GM12878 (cell line): ENCODE data around the gene CEACAM4. TPM values are rescaled to one million over a fixed set of nuclear protein-coding genes. Genes with fewer than 3 reads are reported as not detected.

ENCODE experiments used
- ATAC-seq: fragments of 200-7000 bp; cut with Tn5 transposase; 3 replicates; pipeline ENCODE4 v1.9.1; 2020; ENCODE audit warnings: mild to moderate bottlenecking, moderate library complexity
- BruUV-seq: library from RNA; stranded (reverse); fragments of 400-500 nt; replicated peaks from 2 replicates; lab custom pipeline; 2021; lab: Mats Ljungman, UMichigan
- CTCF ChIA-PET: fragments of 300-600 bp; sonication (Branson Sonifier 250); formaldehyde crosslinking; extraction: SDS; loops from one replicate; lab custom pipeline; 2021; ENCODE audit warnings: inconsistent platforms; lab: Yijun Ruan, JAX
- POLR2A ChIA-PET: fragments of 350-600 bp; formaldehyde crosslinking; extraction: SDS; loops from one replicate; lab custom pipeline; 2021; ENCODE audit warnings: inconsistent platforms; lab: Charles Lee
- RAD21 ChIA-PET: fragments of 300-600 bp; sonication (Branson Sonifier 250); formaldehyde crosslinking; loops from one replicate; lab custom pipeline; 2023; ENCODE audit warnings: antibody characterized with exemption; ENCODE audit not compliant: unreplicated experiment; lab: Charles Lee
- SMC1A ChIA-PET: fragments of 300-600 bp; sonication (Branson Sonifier 250); formaldehyde crosslinking; loops from one replicate; lab custom pipeline; 2023; ENCODE audit not compliant: unreplicated experiment, uncharacterized antibody; lab: Charles Lee
- DNase-seq: peaks from one replicate; pipeline ENCODE4 v3.0.0-alpha.2; 2011; ENCODE audit warnings: low read depth, low spot score
- FAIRE-seq: peaks from 3 replicates; lab custom pipeline; 2011; peaks lifted over from hg19 to GRCh38; lab: Jason Lieb, UNC
- H2AFZ ChIP-seq: 2 replicates; pipeline ENCODE4 v1.6.0; 2011; ENCODE audit warnings: low read depth, low read length, control low read depth; ENCODE audit not compliant: control insufficient read depth
- H3K27ac ChIP-seq: 2 replicates; pipeline ENCODE4 v1.5.1; 2011; ENCODE audit warnings: control low read depth; ENCODE audit not compliant: control insufficient read depth, insufficient read depth
- H3K27me3 ChIP-seq, 2 experiments: replicated peaks in 1 of 2; 2 replicates each; pipeline versions ENCODE4 v1.6.0 to v1.6.1; 2011; ENCODE audit warnings: low read length in 1 of 2; ENCODE audit not compliant: control insufficient read depth in 2 of 2, insufficient read depth in 2 of 2
- H3K36me3 ChIP-seq, 2 experiments: 2 replicates each; pipeline ENCODE4 v1.5.1; 2011; ENCODE audit warnings: low read length in 1 of 2; ENCODE audit not compliant: control insufficient read depth in 2 of 2, insufficient read depth in 2 of 2
- H3K4me1 ChIP-seq: 2 replicates; pipeline ENCODE4 v1.6.1; 2011; ENCODE audit warnings: mild to moderate bottlenecking, low read length, moderate library complexity, mixed read lengths; ENCODE audit not compliant: control insufficient read depth, insufficient read depth
- H3K4me2 ChIP-seq: 2 replicates; pipeline ENCODE4 v1.6.0; 2011; ENCODE audit warnings: control low read depth; ENCODE audit not compliant: control insufficient read depth, insufficient read depth
- H3K4me3 ChIP-seq: fragments of 200-600 bp; sonication (generic); 2 replicates; pipeline ENCODE4 v1.5.1; 2016
- H3K79me2 ChIP-seq: 2 replicates; pipeline ENCODE4 v1.6.0; 2011; ENCODE audit warnings: low read length; ENCODE audit not compliant: control insufficient read depth, insufficient read depth
- H3K9ac ChIP-seq: 2 replicates; pipeline ENCODE4 v1.8.0; 2011; ENCODE audit warnings: low read length, control low read depth, mixed read lengths; ENCODE audit not compliant: control insufficient read depth, insufficient read depth
- H3K9me3 ChIP-seq: replicated peaks from 3 replicates; pipeline ENCODE4 v1.5.1; 2011; ENCODE audit warnings: mild to moderate bottlenecking, low read length; ENCODE audit not compliant: control insufficient read depth, insufficient read depth
- H4K20me1 ChIP-seq: 2 replicates; pipeline ENCODE4 v1.6.0; 2011; ENCODE audit not compliant: control insufficient read depth, insufficient read depth
- EP300 ChIP-seq, 2 experiments: fragments of 150-350 bp in 1 of 2; IDR thresholded peaks; 2 replicates each; pipeline ENCODE4 v1.6.1; 2011 to 2012; ENCODE audit warnings: low read depth in 2 of 2, low read length in 2 of 2, borderline replicate concordance in 1 of 2, improper control_type of control experiment in 1 of 2, inconsistent platforms in 1 of 2; ENCODE audit not compliant: control insufficient read depth in 1 of 2
- WGBS: methylation state at CpG from one replicate; pipeline ENCODE4 v1.1.6; 2016; ENCODE audit warnings: low lambda C conversion rate; ENCODE audit not compliant: insufficient replicate concordance, insufficient coverage; ENCODE audit errors: missing lambda C conversion rate; 5-methylcytosine and 5-hydroxymethylcytosine counted together
- in situ Hi-C: fragments of 300-500 bp; cut with MboI; formaldehyde crosslinking; loops from 9 replicates; pipeline ENCODE4 v1.14.3; 2018; ENCODE audit warnings: mixed read lengths
- intact Hi-C: fragments of 100-400 bp; cut with micrococcal nuclease; formaldehyde crosslinking; loops from one replicate; pipeline ENCODE4 v1.14.2; 2022; ENCODE audit not compliant: unreplicated experiment
- polyA plus RNA-seq, 11 experiments: library from polyadenylated mRNA; depleted of rRNA in 4 of 11; unstranded in 6 of 11; stranded (reverse) in 5 of 11; fragments of >200 nt; fragmentation: Nextera tagmentation in 4 of 11; fragmentation: Illumina TruSeq in 1 of 11; extraction: Ambion mirVana in 4 of 11; extraction: Trizol in 1 of 11; gene quantifications; 1 replicate in 1 of 11; 2 replicates in 10 of 11; pipeline versions ENCODE4 v1.2.1 to v1.2.3, GENCODE V29; 2011 to 2016; ENCODE audit warnings: inconsistent platforms in 2 of 11, missing spikeins in 2 of 11, low read depth in 1 of 11
- total RNA-seq, 4 experiments: library from RNA; depleted of rRNA in 3 of 4; stranded (reverse); fragments of >200 nt in 3 of 4; fragmentation: Illumina TruSeq in 1 of 4; extraction: Trizol in 1 of 4; gene quantifications; 2 replicates each; pipeline versions ENCODE4 v1.2.1 to v1.2.3, GENCODE V29; 2013 to 2021
- TF ChIP-seq, protein P1 (sequence below): IDR thresholded peaks from 2 replicates; pipeline ENCODE4 v1.6.1; 2012; ENCODE audit warnings: mild to moderate bottlenecking, low read depth, low read length
- TF ChIP-seq, protein P2 (sequence below): fragments of 450-650 bp; conservative IDR thresholded peaks from 2 replicates; pipeline ENCODE4 v1.6.1; 2017; ENCODE audit warnings: mild to moderate bottlenecking, moderate library complexity

Gene CEACAM4
- total and polyA plus RNA-seq, 10 of the 15 experiments (the other 5 are each of a cell fraction or from before 2014, with no cell fraction given) = not detected

DNA sequence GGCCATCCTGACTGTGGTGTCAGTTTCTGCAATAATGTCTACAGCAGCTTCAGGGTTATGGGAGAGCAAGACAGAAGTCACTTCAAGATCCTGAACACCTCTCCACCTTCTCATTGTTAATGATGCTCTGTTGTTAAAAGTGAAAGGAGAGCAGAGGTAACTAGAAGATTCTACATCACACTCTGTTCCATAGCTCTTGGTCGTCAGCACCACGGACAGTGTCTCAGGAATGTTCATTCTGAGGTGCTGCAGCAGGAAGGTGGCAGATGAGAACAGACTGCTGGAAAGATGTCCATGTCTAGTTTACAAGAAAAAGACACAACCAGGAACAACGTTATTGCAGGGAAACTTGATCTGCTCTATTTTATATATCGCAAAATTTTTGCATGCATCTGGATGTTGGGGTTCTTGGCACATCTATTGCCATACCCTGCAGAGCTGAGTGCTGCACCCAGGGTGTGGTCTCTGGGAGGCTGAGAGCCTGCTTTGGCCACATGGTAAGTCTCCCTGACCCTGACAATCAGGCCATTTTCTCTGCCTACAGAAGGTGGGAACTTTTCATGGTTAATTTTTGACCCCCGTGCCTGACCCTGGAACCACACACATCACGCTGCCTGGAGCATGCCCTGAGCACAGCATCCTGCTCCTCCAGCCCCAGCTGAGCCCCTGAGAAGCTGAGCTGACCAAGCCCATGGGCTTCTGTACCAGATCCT is 38.2 kb downstream of the CEACAM4 start:
- no peaks in the 10 kb centered on the region for H3K9me3 ChIP-seq
- ChIA-PET POLR2A (no interaction called here), RAD21 (no interaction called here)

More for the DNA sequence above, 38.2 kb downstream of the CEACAM4 start:
- CTCF ChIA-PET = interaction anchor here (2.0 kb wide), 1 partner anchor 9 kb away, joined by 14 read pairs; no protein-coding TSS in a partner anchor
- Histone ChIP-seq H3K4me2 (no peak overlapping the region), H3K27ac (no peak overlapping the region), H3K9ac (no peak overlapping the region), H4K20me1 (no peaks in the 10 kb centered on the region; the same call in 1 of the 2 replicates), H3K27me3 (no peaks in the 10 kb centered on the region), H2AFZ (no peak overlapping the region), H3K4me1 (no peaks in the 10 kb centered on the region), H3K36me3 (no peaks in the 10 kb centered on the region), H3K4me3 (no peak overlapping the region), H3K79me2 (no peaks in the 10 kb centered on the region)
- TF ChIP-seq, protein P1, sequence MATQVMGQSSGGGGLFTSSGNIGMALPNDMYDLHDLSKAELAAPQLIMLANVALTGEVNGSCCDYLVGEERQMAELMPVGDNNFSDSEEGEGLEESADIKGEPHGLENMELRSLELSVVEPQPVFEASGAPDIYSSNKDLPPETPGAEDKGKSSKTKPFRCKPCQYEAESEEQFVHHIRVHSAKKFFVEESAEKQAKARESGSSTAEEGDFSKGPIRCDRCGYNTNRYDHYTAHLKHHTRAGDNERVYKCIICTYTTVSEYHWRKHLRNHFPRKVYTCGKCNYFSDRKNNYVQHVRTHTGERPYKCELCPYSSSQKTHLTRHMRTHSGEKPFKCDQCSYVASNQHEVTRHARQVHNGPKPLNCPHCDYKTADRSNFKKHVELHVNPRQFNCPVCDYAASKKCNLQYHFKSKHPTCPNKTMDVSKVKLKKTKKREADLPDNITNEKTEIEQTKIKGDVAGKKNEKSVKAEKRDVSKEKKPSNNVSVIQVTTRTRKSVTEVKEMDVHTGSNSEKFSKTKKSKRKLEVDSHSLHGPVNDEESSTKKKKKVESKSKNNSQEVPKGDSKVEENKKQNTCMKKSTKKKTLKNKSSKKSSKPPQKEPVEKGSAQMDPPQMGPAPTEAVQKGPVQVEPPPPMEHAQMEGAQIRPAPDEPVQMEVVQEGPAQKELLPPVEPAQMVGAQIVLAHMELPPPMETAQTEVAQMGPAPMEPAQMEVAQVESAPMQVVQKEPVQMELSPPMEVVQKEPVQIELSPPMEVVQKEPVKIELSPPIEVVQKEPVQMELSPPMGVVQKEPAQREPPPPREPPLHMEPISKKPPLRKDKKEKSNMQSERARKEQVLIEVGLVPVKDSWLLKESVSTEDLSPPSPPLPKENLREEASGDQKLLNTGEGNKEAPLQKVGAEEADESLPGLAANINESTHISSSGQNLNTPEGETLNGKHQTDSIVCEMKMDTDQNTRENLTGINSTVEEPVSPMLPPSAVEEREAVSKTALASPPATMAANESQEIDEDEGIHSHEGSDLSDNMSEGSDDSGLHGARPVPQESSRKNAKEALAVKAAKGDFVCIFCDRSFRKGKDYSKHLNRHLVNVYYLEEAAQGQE = peak; percentile 92
- TF ChIP-seq, protein P2, sequence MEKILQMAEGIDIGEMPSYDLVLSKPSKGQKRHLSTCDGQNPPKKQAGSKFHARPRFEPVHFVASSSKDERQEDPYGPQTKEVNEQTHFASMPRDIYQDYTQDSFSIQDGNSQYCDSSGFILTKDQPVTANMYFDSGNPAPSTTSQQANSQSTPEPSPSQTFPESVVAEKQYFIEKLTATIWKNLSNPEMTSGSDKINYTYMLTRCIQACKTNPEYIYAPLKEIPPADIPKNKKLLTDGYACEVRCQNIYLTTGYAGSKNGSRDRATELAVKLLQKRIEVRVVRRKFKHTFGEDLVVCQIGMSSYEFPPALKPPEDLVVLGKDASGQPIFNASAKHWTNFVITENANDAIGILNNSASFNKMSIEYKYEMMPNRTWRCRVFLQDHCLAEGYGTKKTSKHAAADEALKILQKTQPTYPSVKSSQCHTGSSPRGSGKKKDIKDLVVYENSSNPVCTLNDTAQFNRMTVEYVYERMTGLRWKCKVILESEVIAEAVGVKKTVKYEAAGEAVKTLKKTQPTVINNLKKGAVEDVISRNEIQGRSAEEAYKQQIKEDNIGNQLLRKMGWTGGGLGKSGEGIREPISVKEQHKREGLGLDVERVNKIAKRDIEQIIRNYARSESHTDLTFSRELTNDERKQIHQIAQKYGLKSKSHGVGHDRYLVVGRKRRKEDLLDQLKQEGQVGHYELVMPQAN = no peak
- no peak for TF ChIP-seq EP300 (IDR thresholded peaks at IDR 0.05; ENCODE audit: borderline replicate concordance in 1 of 2, control insufficient read depth in 1 of 2, low read depth in 2 of 2, low read length in 2 of 2)
- FAIRE-seq = peak; percentile 59
- BruUV-seq = no TSS peak
- intact Hi-C loops (no loop called here), in situ Hi-C loops (no loop called here)
- SMC1A ChIA-PET = no interaction called here
- peak; percentile 42; the same call in 2 of the 3 replicates for ATAC-seq
- DNase-seq = no peak
- 15% methylated on average over 6 of the region's 6 CpGs for WGBS
